Neural progenitor cell (in vitro differentiated cells): ENCODE data around the gene PTRH1.

Experiments
- CTCF ChIP-seq: fragments of 200-600 bp; sonication (generic); IDR thresholded peaks from 2 replicates; pipeline ENCODE4 v1.5.1; 2017; ENCODE audit warnings: antibody characterized with exemption, mild to moderate bottlenecking
- EZH2 ChIP-seq: fragments of 200-600 bp; sonication (generic); IDR thresholded peaks from 2 replicates; pipeline ENCODE4 v1.6.1; 2017; ENCODE audit warnings: antibody characterized with exemption, mild to moderate bottlenecking, moderate library complexity

- TF ChIP-seq CTCF (no peak), EZH2 (no peak)
Measured at GRCh38 chr9:127700140-127700539, 15.3 kb downstream of the PTRH1 start.
